PFSK-1 (cell line): Measurements from ENCODE around the gene USH2A.

ENCODE experiments used
- FOXP2 ChIP-seq: optimal IDR thresholded peaks from 2 replicates; pipeline ENCODE3; 2011; ENCODE audit warnings: borderline replicate concordance, control low read depth, inconsistent platforms; ENCODE audit not compliant: insufficient read depth; ENCODE audit errors: extremely low read length, extremely low read depth
- POLR2AphosphoS5 ChIP-seq: IDR thresholded peaks from 2 replicates; pipeline ENCODE4 v1.6.1; 2012; ENCODE audit warnings: low read depth, mild to moderate bottlenecking, control low read depth, low read length, moderate library complexity
- REST ChIP-seq, 2 experiments: IDR thresholded peaks; 2 replicates each; pipeline versions ENCODE4 v1.6.1 to v1.8.0; 2011 to 2012; ENCODE audit warnings: low read depth in 2 of 2, low read length in 2 of 2, control low read depth in 1 of 2, inconsistent platforms in 1 of 2, mild to moderate bottlenecking in 1 of 2, moderate library complexity in 1 of 2; ENCODE audit not compliant: insufficient read depth in 1 of 2
- SIN3A ChIP-seq: IDR thresholded peaks from 2 replicates; pipeline ENCODE4 v1.6.1; 2012; ENCODE audit warnings: mild to moderate bottlenecking, low read length, moderate library complexity, borderline replicate concordance; ENCODE audit not compliant: insufficient read depth
- TAF1 ChIP-seq: IDR thresholded peaks from 2 replicates; pipeline ENCODE4 v1.6.1; 2012; ENCODE audit warnings: low read length, control low read depth, borderline replicate concordance; ENCODE audit not compliant: insufficient read depth

Gene USH2A

GRCh38 chr1:216207154-216207553 lies 216.1 kb downstream of the USH2A start:
- no peak for TF ChIP-seq TAF1
- no peak for TF ChIP-seq FOXP2
- TF ChIP-seq SIN3A = no peak
- no peak for TF ChIP-seq POLR2AphosphoS5
- no peak for TF ChIP-seq REST (IDR thresholded peaks at IDR 0.05; ENCODE audit: insufficient read depth in 1 of 2, low read depth in 2 of 2, low read length in 2 of 2)

- TF ChIP-seq SIN3A = no peak
- no peak for TF ChIP-seq TAF1
- TF ChIP-seq POLR2AphosphoS5 = no peak
- no peak for TF ChIP-seq REST (IDR thresholded peaks at IDR 0.05; ENCODE audit: insufficient read depth in 1 of 2, low read depth in 2 of 2, low read length in 2 of 2)
- no peak for TF ChIP-seq FOXP2
Measured at GRCh38 chr1:216205176-216205575, 218.1 kb downstream of the USH2A start.

DNA sequence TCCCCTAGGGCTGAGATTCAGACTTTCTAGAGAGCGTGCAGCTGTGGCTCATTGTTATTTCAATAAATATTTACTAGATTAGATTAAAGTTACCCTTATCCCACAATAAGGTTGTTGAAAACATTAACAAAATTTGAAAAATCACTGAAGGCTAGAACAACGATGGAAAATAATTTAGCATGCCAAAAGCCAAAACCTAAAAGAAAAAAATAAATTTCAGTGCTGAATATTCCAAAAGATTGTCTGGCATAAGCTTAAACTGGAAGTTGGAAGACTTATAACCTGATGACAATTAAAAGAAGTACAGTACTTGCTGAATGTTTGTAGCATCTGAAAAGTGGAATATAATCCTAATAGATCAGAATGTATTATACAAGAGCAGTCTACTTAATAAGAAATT lies 221.3 kb downstream of the USH2A start:
- no peak for TF ChIP-seq FOXP2
- no peak for TF ChIP-seq POLR2AphosphoS5
- no peak for TF ChIP-seq SIN3A
- TF ChIP-seq REST (IDR thresholded peaks at IDR 0.05; ENCODE audit: insufficient read depth in 1 of 2, low read depth in 2 of 2, low read length in 2 of 2) = no peak
- no peak for TF ChIP-seq TAF1

DNA sequence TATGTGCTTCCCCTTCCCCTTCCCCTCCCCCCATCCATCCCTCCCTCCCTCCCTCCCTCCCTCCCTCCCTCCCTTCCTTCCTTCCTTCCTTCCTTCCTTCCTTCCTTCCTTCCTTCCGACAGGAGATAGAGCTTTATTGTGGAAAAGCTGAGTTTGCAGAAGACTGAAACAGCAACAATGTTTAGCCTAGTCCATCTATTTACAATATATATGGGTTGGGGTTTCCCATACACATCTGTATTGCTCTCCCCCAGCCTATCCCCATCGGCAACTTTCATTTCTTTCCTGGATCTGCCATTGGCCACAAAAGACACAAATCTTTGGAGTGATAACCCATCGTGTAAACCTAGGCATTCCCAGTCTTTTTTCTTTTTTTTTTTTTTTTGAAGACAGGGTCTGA lies 222.3 kb downstream of the USH2A start:
- TF ChIP-seq TAF1 (no peak), SIN3A (no peak), REST (IDR thresholded peaks at IDR 0.05; ENCODE audit: insufficient read depth in 1 of 2, low read depth in 2 of 2, low read length in 2 of 2) (no peak), FOXP2 (no peak), POLR2AphosphoS5 (no peak)

DNA sequence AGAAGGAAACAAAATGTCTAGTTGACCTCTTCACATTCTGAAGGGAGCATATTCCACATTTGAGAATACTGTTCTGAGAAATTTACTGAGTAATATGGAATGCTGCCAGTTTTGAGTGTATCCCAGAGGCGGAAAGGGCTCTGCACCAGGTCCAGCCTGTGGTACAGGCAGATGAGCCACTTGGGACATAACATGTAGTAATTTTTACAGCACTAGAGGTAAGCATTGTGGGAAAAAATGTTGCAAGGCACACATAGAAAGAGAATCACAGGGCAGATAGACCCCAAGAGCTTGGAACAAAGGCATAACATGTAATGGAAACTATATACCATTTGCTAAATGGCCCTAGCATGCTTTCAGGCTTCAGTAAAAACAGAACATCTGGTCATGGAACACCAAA lies 228.5 kb downstream of the USH2A start:
- no peak for TF ChIP-seq FOXP2
- TF ChIP-seq REST (IDR thresholded peaks at IDR 0.05; ENCODE audit: insufficient read depth in 1 of 2, low read depth in 2 of 2, low read length in 2 of 2) = no peak
- no peak for TF ChIP-seq SIN3A
- TF ChIP-seq TAF1 = no peak
- no peak for TF ChIP-seq POLR2AphosphoS5
